SK-N-SH treated with all-trans-retinoic acid at 6 μM for 48 hours (cell line): Measurements from ENCODE around the gene LCA5.

ENCODE experiments used
- ARNTL ChIP-seq: fragments of 450-650 bp; formaldehyde crosslinking; IDR thresholded peaks from 2 replicates; pipeline ENCODE4 v1.5.0; 2020; ENCODE audit warnings: low read depth, mild to moderate bottlenecking, moderate library complexity, borderline replicate concordance
- ISL1 ChIP-seq: fragments of 250-450 bp; sonication (Bioruptor Pico); IDR thresholded peaks from 2 replicates; pipeline ENCODE4 v2.1.2; 2022; ENCODE audit warnings: mild to moderate bottlenecking, moderate library complexity
- OSR1 ChIP-seq: fragments of 250-450 bp; sonication (Bioruptor Pico); IDR thresholded peaks from 2 replicates; pipeline ENCODE4 v1.8.0; 2022; ENCODE audit warnings: moderate library complexity, mild to moderate bottlenecking, inconsistent platforms
- ZFP3 ChIP-seq: fragments of 250-450 bp; sonication (Bioruptor Pico); IDR thresholded peaks from 2 replicates; pipeline ENCODE4 v1.5.0; 2020; ENCODE audit warnings: mild to moderate bottlenecking, moderate library complexity
- ZFP30 ChIP-seq: fragments of 450-650 bp; formaldehyde crosslinking; IDR thresholded peaks from 2 replicates; pipeline ENCODE4 v1.5.0; 2022; ENCODE audit warnings: mild to moderate bottlenecking, moderate library complexity
- TF ChIP-seq, protein P1 (sequence below): fragments of 250-450 bp; sonication (Bioruptor Pico); IDR thresholded peaks from 2 replicates; pipeline ENCODE4 v1.5.1; 2020; ENCODE audit warnings: low read depth, mild to moderate bottlenecking, moderate library complexity
- TF ChIP-seq, protein P2 (sequence below): fragments of 250-450 bp; sonication (Bioruptor Pico); IDR thresholded peaks from 2 replicates; pipeline ENCODE4 v1.5.0; 2020; ENCODE audit warnings: mild to moderate bottlenecking, moderate library complexity

DNA sequence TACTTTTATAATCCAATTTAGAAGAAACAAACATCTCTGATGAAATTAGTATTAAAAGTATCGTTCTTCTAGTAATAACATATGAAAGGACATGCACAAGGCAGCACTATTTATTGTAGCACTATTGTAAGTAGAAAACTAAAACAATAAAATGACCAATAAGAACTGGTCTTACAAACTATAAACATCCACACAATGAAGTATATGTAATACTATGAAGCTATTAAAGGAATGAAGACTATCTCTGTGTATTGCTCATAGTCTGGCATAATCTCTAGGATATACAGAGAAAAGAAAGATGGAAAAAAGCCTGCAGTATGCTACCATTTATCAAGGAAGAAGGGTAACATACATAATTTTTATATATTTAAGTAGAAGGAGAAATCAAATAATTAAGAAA, 16.7 kb downstream of the LCA5 start:
- TF ChIP-seq OSR1 (CRISPR knock-in tag) (no peak), ZFP30 (no peak), ZFP3 (CRISPR knock-in tag) (no peak), ISL1 (no peak), ARNTL (CRISPR knock-in tag) (no peak)
- TF ChIP-seq, protein P1, sequence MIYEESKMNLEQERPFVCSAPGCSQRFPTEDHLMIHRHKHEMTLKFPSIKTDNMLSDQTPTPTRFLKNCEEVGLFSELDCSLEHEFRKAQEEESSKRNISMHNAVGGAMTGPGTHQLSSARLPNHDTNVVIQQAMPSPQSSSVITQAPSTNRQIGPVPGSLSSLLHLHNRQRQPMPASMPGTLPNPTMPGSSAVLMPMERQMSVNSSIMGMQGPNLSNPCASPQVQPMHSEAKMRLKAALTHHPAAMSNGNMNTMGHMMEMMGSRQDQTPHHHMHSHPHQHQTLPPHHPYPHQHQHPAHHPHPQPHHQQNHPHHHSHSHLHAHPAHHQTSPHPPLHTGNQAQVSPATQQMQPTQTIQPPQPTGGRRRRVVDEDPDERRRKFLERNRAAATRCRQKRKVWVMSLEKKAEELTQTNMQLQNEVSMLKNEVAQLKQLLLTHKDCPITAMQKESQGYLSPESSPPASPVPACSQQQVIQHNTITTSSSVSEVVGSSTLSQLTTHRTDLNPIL (CRISPR knock-in tag) = no peak
- TF ChIP-seq, protein P2, sequence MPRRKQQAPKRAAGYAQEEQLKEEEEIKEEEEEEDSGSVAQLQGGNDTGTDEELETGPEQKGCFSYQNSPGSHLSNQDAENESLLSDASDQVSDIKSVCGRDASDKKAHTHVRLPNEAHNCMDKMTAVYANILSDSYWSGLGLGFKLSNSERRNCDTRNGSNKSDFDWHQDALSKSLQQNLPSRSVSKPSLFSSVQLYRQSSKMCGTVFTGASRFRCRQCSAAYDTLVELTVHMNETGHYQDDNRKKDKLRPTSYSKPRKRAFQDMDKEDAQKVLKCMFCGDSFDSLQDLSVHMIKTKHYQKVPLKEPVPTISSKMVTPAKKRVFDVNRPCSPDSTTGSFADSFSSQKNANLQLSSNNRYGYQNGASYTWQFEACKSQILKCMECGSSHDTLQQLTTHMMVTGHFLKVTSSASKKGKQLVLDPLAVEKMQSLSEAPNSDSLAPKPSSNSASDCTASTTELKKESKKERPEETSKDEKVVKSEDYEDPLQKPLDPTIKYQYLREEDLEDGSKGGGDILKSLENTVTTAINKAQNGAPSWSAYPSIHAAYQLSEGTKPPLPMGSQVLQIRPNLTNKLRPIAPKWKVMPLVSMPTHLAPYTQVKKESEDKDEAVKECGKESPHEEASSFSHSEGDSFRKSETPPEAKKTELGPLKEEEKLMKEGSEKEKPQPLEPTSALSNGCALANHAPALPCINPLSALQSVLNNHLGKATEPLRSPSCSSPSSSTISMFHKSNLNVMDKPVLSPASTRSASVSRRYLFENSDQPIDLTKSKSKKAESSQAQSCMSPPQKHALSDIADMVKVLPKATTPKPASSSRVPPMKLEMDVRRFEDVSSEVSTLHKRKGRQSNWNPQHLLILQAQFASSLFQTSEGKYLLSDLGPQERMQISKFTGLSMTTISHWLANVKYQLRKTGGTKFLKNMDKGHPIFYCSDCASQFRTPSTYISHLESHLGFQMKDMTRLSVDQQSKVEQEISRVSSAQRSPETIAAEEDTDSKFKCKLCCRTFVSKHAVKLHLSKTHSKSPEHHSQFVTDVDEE = no peak
